HG03196 (cell line): Measurements from ENCODE around the gene DNAJC30.

Experiments used
- ATAC-seq: cut with Tn5 transposase; IDR thresholded peaks from one replicate; pipeline ENCODE4 v1.9.1; 2021; ENCODE audit not compliant: unreplicated experiment

DNAJC30 gene

DNA sequence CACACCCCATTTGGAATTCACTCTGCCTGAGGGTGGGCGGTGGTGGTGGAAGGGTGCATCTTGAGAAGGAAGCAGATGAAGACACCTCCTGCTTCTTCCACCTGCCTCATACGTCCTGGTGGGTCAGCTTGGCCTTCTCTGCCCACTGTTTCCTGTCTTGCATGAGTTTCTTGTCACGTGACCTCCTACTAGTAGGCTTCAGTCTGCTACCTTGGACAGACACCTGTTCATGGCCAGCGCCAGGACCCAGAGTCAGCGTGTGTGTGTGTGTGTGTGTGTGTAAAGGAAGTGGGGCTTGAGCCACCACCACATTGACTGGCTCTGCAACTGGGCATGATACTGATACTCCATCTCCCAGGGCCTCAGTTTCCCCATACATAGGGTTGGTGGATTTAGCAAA, 32.7 kb downstream of the DNAJC30 start:
- ATAC-seq, result no peak

DNA sequence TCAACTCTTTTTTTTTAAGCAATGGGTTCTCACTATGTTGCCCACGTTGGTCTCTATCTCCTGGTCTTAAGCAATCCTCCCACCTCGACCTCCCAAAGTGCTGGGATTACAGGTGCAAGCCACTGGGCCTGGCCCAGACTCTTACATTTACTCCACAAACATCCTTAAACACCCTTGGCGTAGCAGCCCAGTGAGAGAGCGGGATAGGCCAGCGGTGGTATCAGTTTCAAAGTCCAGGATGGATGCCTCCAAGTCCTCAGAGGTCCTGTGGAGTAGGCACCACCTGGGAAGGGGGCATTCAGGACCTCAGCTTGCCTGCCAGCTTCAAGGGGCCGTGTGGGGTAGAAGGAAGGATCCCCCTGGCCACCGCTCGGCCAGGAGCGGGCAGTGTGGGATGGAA, 33.7 kb downstream of the DNAJC30 start:
- no peak for ATAC-seq

DNA sequence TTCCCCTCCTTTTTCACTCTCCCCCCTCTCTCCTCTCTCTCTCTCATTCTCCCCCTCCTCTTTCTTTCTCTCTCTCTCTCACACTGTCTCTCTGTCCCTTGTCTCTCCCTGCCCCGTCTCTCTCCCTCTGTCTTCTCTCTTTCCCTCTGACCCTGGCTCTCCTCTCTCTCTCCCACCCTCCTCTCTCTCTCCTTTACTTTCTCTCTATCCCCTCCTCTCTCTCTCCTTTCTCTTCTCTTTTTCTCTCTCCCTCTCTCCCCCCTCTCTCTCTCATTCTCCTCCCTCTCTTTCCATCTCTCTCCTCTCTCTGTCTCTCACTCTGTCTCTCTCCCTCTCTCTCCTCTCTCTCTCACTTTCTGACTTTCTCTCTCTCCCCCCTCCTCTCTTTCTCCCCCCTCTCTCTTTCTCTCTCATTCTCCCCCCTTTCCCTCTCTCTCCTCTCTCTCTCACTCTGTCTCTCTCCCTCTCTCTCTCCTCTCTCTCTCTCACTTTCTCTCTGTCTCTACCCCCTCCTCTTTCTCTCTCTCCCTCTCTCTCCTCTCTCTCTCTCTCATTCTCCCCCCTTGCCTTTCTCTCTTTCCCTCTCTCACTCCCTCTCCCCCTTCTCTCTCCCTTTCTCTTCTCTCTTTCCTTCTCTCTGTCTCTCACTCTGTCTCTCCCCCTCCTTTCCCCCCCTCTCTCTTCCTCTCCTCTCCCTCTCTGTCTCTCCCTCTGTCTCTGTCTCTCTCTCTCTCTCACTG, 34.5 kb downstream of the DNAJC30 start:
- no peak for ATAC-seq

DNA sequence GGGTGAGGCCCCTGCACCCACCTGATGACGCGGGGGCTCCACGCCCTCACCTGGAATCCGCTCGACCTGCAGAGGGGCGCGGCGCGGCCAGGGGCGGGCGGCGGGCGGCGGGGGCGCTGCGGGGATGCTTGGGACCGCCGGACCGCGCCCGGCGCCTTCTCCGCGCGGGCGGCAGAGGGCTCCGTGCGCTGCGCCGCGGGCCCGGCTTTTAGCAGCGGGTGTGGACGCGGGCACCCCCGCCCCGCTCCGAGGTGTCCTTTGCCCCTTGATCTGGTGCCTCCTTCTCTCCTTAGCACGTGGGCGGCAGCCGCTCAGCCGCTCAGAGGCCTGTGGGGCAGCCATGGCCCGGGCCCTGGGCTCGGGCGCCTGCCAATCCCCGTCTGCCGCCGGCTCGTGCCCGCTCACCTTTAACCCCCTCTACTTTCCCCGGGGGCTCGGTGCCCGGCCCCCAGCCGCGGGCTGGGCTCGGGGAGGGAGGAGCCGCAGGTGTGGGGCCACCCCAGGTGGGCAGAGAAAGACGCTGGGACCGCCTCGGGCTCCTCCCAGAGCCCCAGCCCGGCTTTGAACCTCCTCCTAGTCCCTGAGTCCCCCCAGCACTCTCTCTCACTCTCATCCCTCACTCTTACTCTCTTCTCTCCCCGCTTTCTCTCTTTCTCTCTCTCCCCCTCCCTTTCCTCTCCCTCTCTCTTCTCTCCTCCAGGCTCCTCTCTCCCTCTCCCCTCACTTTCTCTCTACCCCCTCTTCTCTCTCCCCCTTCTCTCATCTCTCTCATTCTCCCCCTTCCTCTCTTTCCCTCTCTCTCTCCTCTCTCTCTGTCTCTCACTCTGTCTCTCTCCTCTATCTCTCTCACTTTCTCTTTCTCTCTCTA, 35.3 kb downstream of the DNAJC30 start:
- ATAC-seq, result no peak

DNA sequence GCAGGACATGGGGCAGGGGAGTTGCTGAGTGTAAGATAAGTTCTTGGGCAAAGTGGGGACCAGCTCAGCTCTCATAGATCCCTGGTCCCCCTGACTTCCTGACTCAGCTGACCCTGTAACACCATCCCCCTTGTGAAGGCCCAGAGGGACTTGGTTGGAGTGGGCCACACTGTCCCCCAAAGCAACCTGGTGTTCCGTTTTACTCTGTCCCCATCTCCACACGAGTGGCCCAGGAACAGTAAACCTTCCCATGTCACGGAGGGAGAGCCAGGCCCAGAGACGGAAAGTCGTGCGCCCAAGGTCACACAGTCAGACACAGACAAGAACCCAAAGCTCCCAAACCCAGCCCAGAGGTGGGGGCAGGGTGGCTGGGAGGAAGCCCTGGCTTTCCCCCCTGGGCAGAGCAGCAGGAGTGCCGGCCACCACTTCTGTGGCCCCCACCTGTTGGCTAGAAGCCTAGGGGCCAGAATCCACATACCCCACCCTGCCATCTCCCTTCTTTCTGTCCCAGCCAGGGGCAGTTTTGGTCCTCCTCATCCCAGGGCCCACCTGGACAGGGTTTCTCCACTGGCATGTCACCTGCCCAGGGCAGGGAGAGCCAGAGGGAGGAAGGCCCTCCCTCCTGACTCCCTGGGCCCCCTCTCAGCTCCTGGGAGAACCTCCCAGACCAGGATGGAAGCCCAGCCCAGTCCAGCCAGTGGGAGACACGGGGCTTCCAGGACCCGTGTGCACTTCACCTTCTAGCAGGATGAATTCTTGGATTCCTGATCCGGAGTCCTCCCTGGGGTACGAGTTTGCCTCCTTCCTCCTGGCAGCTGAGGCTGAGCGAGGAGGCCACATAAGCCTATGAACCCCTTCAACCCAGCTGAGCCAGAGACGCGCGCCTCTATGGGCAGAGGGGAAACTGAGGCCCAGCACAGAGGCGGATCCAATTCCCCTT, 36.2 kb downstream of the DNAJC30 start:
- ATAC-seq, result no peak

DNA sequence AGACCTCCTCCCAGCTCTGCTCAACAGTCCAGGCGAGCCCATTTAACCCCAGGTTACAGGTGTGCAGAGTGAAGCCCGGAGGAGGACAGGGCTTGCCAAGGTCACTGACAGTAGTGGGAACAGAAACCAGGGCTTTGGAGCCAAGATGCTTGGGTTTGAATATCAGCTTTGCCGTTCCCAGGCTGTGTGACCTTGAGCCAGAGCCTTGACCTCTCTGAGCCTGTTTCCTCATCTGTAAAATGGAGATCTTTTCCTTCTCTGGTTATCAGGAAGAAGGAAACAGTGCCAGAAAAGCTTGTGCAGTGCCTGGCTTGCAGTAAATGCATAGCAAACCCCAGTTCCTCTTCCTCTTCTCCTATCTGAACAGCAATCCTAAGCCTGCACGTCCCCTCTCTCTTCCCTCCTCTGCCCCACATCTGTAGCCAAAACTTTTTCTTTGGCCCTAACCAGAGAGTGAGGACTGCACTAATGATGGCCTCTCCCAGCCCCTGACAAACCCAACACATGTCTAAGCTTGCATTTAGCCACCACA, 37.5 kb downstream of the DNAJC30 start:
- no peak for ATAC-seq

GRCh38 chr7:73644688-73645286, 38.5 kb downstream of the DNAJC30 start:
- ATAC-seq, result no peak

DNA sequence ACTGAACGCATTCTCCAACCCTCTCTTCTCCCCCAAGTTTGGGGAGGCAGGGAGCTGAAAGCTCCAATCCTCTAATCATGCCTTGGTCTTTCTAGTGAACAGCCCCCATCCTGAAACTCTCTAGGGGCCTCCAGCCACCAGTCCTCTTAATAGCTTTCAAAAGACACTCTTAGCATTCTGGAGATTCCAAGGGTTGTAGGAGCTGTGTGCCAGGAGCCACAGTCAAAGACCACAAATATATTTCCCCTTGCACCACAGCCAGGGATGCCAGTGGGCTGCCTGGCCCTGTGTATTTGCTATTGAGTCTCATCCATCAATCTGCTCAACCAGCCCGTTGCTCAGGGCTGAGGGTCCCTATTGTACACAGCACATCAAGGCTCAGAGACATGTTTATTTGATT, 40.4 kb downstream of the DNAJC30 start:
- no peak for ATAC-seq

- ATAC-seq, result no peak
Observed at GRCh38 chr7:73638911-73639310, 44.3 kb downstream of the DNAJC30 start.

- ATAC-seq, result no peak
Observed at GRCh38 chr7:73635428-73636200, 47.6 kb downstream of the DNAJC30 start.

- ATAC-seq, result no peak
Observed at GRCh38 chr7:73633844-73634243, 49.4 kb downstream of the DNAJC30 start.

GRCh38 chr7:73633323-73633722, 49.9 kb downstream of the DNAJC30 start:
- ATAC-seq, result no peak

- ATAC-seq, result no peak
Observed at GRCh38 chr7:73631558-73631957, 51.7 kb downstream of the DNAJC30 start.
